Tibial nerve (tissue), 4 donors: ENCODE results near the gene CCL3.

ENCODE experiments used
- CTCF ChIP-seq, 5 experiments: fragments of 200-600 bp in 3 of 5; fragments of 450-650 bp in 2 of 5; sonication (generic) in 3 of 5; IDR thresholded peaks; one replicate each; pipeline ENCODE4 v1.5.1; 2016 to 2019; ENCODE audit warnings: antibody characterized with exemption in 5 of 5, mild to moderate bottlenecking in 3 of 5, moderate library complexity in 2 of 5
- EP300 ChIP-seq, 2 donors: sonication (generic); formaldehyde crosslinking; IDR thresholded peaks; one replicate each; pipeline ENCODE4 v1.6.1; 2017; ENCODE audit warnings: antibody characterized with exemption in 2 of 2, mild to moderate bottlenecking in 1 of 2
- POLR2A ChIP-seq, 2 donors: fragments of 450-650 bp; IDR thresholded peaks; one replicate each; pipeline ENCODE4 v1.6.1; 2017; ENCODE audit warnings: antibody characterized with exemption in 2 of 2, mild to moderate bottlenecking in 2 of 2, moderate library complexity in 2 of 2

- TF ChIP-seq POLR2A (IDR thresholded peaks at IDR 0.05): no peak
- TF ChIP-seq CTCF (IDR thresholded peaks at IDR 0.05): no peak
- no peak for TF ChIP-seq EP300 (IDR thresholded peaks at IDR 0.05)
Measured at GRCh38 chr17:36048066-36048465, 41.9 kb downstream of the CCL3 start.
